Measurements from ENCODE around the gene RFX5. TPM values are rescaled to one million over a fixed set of nuclear protein-coding genes. Genes with fewer than 3 reads are reported as not detected.

RFX5 gene
- total and polyA plus RNA-seq, 2 experiments from 2014 or later, result 14.1 to 48.8 TPM

DNA sequence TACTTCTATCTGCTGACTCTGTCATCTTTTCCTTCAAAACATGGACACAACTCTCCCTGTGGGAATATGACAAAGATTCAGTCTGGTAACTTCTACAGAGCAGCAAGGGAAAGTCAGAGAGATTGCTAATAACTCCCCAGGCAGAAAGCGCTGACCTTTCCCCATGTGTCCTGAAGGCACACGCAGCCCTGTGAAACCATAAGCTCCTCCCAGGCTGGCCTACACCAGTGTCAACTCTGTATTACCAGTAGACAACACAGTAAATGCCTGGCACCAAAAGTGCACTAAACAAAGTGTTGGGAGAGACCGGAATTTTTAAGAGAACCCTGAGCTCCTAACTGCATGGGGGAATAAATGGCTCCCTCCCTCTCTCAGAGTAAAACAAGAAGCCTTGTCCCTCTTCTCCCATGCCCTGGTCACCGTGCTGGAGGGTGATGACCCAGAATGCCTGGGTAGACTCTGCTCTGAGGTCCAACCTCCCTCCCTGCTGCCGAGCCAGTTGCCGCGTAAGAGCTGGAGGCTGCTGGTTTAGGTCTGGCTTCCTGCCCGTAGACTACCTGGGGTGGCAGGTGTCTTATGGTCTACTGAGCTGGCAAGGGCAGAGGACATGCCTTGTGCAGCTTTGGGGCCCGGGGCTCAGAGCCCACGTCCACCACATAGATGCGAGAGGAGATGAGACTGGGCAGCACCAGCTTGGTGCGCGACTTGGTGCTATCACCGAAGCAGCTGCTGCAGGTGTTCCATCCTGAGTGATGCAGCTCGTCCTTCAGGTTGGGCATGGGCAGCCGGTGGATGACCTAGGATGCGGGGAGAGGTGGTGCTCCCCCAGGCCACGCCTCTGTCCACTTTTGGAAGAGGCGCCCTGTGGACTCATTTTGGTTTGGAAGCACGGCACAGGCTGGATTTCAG lies 21.6 kb upstream of the RFX5 start:
- Histone ChIP-seq H3K36me3 (replicated peaks; ENCODE audit: insufficient read depth, low read depth) (no peaks in the 10 kb centered on the region), H3K9me2 (replicated peaks; ENCODE audit: insufficient read depth) (no peaks in the 10 kb centered on the region), H3K27ac (no peak overlapping the region), H3K9me3 (ENCODE audit: low read depth) (no peaks in the 10 kb centered on the region), H3K27me3 (no peaks in the 10 kb centered on the region), H4K20me1 (ENCODE audit: insufficient read depth, poor library complexity, severe bottlenecking) (no peaks in the 10 kb centered on the region), H3K4me2 (no peak overlapping the region), H3K4me1 (ENCODE audit: insufficient read depth) (peaks cover 31% of the 10 kb centered on the region), H2AFZ (no peak overlapping the region), H3K79me2 (peaks cover 11% of the 10 kb centered on the region), H3K4me3 (no peak overlapping the region)
- DNase-seq (ENCODE audit: low spot score), result no peak
- TF ChIP-seq EZH2 (IDR thresholded peaks at IDR 0.05; ENCODE audit: borderline replicate concordance) (no peak), EZH2phosphoT487 (IDR thresholded peaks at IDR 0.05; ENCODE audit: low read depth, severe bottlenecking, unreplicated experiment) (no peak)
- TF ChIP-seq, protein P1, sequence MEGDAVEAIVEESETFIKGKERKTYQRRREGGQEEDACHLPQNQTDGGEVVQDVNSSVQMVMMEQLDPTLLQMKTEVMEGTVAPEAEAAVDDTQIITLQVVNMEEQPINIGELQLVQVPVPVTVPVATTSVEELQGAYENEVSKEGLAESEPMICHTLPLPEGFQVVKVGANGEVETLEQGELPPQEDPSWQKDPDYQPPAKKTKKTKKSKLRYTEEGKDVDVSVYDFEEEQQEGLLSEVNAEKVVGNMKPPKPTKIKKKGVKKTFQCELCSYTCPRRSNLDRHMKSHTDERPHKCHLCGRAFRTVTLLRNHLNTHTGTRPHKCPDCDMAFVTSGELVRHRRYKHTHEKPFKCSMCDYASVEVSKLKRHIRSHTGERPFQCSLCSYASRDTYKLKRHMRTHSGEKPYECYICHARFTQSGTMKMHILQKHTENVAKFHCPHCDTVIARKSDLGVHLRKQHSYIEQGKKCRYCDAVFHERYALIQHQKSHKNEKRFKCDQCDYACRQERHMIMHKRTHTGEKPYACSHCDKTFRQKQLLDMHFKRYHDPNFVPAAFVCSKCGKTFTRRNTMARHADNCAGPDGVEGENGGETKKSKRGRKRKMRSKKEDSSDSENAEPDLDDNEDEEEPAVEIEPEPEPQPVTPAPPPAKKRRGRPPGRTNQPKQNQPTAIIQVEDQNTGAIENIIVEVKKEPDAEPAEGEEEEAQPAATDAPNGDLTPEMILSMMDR (IDR thresholded peaks at IDR 0.05; ENCODE audit: poor library complexity), result no peak
- 93% methylated on average over 20 of the region's 20 CpGs for WGBS (ENCODE audit: low lambda C conversion rate, missing lambda C conversion rate)

DNA sequence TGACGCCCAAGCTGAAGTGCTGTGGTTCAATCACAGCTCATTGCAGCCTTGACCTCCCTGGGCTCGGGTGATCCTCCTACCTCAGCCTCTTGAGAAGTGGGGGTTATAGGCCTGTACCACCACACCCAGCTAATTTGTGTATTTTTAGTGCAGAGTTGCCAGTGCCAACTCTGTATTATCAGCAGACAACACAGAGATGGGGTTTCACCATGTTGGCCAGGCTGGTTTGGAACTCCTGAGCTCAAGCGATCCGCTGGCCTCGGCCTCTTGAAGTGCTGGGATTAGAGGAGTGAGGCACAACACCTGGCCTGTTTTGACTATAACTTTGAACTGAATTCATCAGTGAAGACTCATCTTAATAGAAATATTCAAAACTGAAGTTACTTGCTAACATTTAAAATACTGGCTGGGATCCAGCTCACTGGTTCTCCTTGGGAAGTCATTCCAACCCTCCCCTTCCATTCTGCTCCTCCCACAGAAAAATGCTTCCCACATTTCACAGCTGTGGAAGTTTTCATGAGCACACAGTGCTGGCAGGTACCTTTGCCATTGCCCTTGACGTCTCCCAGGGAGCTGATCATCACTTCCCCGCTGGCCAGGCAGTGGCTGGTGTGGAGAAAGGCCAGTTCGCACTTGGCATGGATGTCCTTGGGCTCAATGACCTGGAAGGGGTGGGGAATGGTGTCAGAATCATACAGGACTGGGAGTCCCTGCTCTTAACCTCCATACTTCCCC lies 20.8 kb upstream of the RFX5 start:
- peaks cover 28% of the 10 kb centered on the region for H3K4me1 ChIP-seq (ENCODE audit: insufficient read depth)
- no peaks in the 10 kb centered on the region for H4K20me1 ChIP-seq (ENCODE audit: insufficient read depth, poor library complexity, severe bottlenecking)
- no peaks in the 10 kb centered on the region for H3K27me3 ChIP-seq
- no peaks in the 10 kb centered on the region for H3K9me2 ChIP-seq (replicated peaks; ENCODE audit: insufficient read depth)
- 84% methylated on average over 8 of the region's 8 CpGs for WGBS (ENCODE audit: low lambda C conversion rate, missing lambda C conversion rate)
- H3K4me3 ChIP-seq, result no peak overlapping the region
- no peak for TF ChIP-seq EZH2 (IDR thresholded peaks at IDR 0.05; ENCODE audit: borderline replicate concordance)
- no peak for TF ChIP-seq EZH2phosphoT487 (IDR thresholded peaks at IDR 0.05; ENCODE audit: low read depth, severe bottlenecking, unreplicated experiment)
- TF ChIP-seq, protein P1 (IDR thresholded peaks at IDR 0.05; ENCODE audit: poor library complexity), result no peak
- no peaks in the 10 kb centered on the region for H3K36me3 ChIP-seq (replicated peaks; ENCODE audit: insufficient read depth, low read depth)
- peaks cover 11% of the 10 kb centered on the region for H3K79me2 ChIP-seq
- H3K9me3 ChIP-seq (ENCODE audit: low read depth), result no peaks in the 10 kb centered on the region
- no peak for DNase-seq (ENCODE audit: low spot score)
- no peak overlapping the region for H3K4me2 ChIP-seq
- no peak overlapping the region for H2AFZ ChIP-seq
- H3K27ac ChIP-seq, result no peak overlapping the region

DNA sequence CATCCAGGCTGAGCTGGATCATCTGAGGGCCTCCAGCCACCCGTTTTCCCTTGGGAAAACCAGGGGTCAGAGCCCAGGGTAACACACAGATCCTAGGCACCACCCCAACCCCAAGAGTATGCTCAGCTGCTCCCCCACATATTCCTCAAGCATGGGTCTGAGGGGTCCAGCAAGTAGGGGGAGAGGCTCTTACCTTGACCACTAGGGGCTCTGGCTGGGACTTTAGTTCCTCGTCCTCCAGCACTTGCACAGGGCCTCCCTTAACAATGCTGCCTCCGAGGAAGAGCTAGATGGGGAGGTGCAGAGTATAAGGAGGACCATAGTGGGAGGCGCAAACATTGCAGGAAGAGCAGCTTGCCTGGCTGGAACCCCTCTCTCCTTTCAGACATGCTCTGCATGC lies 17.9 kb upstream of the RFX5 start:
- DNase-seq (ENCODE audit: low spot score), result no peak
- WGBS (ENCODE audit: low lambda C conversion rate, missing lambda C conversion rate), result 87% methylated on average over 4 of the region's 4 CpGs
- Histone ChIP-seq H3K9me2 (replicated peaks; ENCODE audit: insufficient read depth) (no peaks in the 10 kb centered on the region), H3K79me2 (no peaks in the 10 kb centered on the region), H3K4me1 (ENCODE audit: insufficient read depth) (peaks cover 2% of the 10 kb centered on the region), H3K27ac (no peak overlapping the region), H2AFZ (no peak overlapping the region), H3K4me3 (no peak overlapping the region), H4K20me1 (ENCODE audit: insufficient read depth, poor library complexity, severe bottlenecking) (no peaks in the 10 kb centered on the region), H3K9me3 (ENCODE audit: low read depth) (no peaks in the 10 kb centered on the region), H3K36me3 (replicated peaks; ENCODE audit: insufficient read depth, low read depth) (no peaks in the 10 kb centered on the region), H3K4me2 (no peak overlapping the region), H3K27me3 (no peaks in the 10 kb centered on the region)
- TF ChIP-seq EZH2 (IDR thresholded peaks at IDR 0.05; ENCODE audit: borderline replicate concordance), result no peak
- TF ChIP-seq EZH2phosphoT487 (IDR thresholded peaks at IDR 0.05; ENCODE audit: low read depth, severe bottlenecking, unreplicated experiment), result no peak
- TF ChIP-seq, protein P1 (IDR thresholded peaks at IDR 0.05; ENCODE audit: poor library complexity), result no peak
